ENCODE data around the gene MKNK1. TPM values are rescaled to one million over a fixed set of nuclear protein-coding genes. Genes with fewer than 3 reads are reported as not detected.

MKNK1 gene
- total and polyA plus RNA-seq, 4 donors = 29.4 to 83.5 (median 62.8) TPM

DNA sequence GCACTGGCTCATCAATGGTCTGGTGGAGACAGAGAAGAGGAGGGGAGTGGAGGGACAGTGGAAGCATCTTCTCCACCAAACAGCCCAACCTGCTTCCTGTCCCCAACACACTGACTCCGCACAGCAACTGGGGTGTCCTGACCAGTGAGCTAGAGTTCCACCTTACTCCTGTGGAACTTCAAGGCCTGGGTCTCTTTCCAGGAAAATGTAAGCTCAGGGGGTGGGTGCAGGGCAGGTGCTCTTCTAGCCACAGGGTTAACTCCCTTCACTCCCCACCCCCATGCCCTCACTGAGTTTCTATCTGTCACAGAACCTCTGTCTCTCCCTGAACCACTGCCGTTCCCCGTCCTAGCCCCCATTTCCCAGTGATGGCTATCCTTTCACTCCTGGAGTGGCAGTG, 11.7 kb upstream of the MKNK1 start:
- Histone ChIP-seq H3K4me3 (peak overlapping the region; percentile 84), H3K36me3 (ENCODE audit: control insufficient read depth in 4 of 4, insufficient read depth in 4 of 4, low read length in 4 of 4) (peaks cover 0 to 13% (median under 1%) of the 10 kb centered on the region in 4 donors), H3K4me1 (ENCODE audit: control insufficient read depth in 5 of 5, insufficient read depth in 5 of 5, low read length in 5 of 5) (peaks cover 0 to 39% (median 13%) of the 10 kb centered on the region in 5 donors), H3K9me3 (ENCODE audit: control insufficient read depth in 4 of 4, insufficient read depth in 3 of 4, low read length in 3 of 4) (no peaks in the 10 kb centered on the region), H3K9ac (ENCODE audit: insufficient read depth in 1 of 2, low read length in 2 of 2) (peak overlapping the region in 1 of 2 donors; percentile 39), H3K27ac (ENCODE audit: low read depth in 1 of 2, low read length in 1 of 2) (peak overlapping the region; percentile 65), H3K27me3 (ENCODE audit: control insufficient read depth in 3 of 3, insufficient read depth in 3 of 3, low read length in 2 of 3) (no peaks in the 10 kb centered on the region)
- no peak for DNase-seq
- no peak for ATAC-seq (ENCODE audit: insufficient read depth, low FRiP score)
- TF ChIP-seq, protein P1, sequence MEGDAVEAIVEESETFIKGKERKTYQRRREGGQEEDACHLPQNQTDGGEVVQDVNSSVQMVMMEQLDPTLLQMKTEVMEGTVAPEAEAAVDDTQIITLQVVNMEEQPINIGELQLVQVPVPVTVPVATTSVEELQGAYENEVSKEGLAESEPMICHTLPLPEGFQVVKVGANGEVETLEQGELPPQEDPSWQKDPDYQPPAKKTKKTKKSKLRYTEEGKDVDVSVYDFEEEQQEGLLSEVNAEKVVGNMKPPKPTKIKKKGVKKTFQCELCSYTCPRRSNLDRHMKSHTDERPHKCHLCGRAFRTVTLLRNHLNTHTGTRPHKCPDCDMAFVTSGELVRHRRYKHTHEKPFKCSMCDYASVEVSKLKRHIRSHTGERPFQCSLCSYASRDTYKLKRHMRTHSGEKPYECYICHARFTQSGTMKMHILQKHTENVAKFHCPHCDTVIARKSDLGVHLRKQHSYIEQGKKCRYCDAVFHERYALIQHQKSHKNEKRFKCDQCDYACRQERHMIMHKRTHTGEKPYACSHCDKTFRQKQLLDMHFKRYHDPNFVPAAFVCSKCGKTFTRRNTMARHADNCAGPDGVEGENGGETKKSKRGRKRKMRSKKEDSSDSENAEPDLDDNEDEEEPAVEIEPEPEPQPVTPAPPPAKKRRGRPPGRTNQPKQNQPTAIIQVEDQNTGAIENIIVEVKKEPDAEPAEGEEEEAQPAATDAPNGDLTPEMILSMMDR (IDR thresholded peaks at IDR 0.05; ENCODE audit: control extremely low read depth, extremely low read depth) = no peak
- WGBS, 2 donors = 52 to 65% methylated on average over 3 of the region's 3 CpGs

DNA sequence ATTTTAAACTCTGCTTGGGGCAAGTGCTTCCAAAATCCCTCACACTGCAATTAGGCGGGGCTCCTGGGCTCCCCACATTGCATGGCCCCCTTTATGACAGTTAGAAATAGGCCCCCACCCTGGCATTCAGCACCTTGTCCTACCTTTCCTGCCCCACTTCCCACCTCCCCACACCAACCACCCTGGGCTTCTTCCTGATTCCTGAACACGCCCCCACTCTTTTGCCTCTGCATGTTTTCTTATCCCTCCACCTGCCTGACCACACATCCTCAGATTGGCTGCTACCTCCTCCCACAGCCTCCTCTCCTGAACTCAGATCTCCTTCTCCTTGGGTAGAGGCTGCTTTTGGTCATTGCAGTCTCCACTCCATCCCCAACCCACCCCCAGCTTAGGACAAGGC, 11.0 kb upstream of the MKNK1 start:
- H3K27me3 ChIP-seq (ENCODE audit: control insufficient read depth in 3 of 3, insufficient read depth in 3 of 3, low read length in 2 of 3) = no peaks in the 10 kb centered on the region
- DNase-seq = no peak
- WGBS, 2 donors = 88 to 93% methylated on average over 2 of the region's 2 CpGs
- TF ChIP-seq, protein P1 (IDR thresholded peaks at IDR 0.05; ENCODE audit: control extremely low read depth, extremely low read depth) = no peak
- no peak overlapping the region for H3K9ac ChIP-seq (ENCODE audit: insufficient read depth in 1 of 2, low read length in 2 of 2)
- no peak for ATAC-seq (ENCODE audit: insufficient read depth, low FRiP score)
- H3K36me3 ChIP-seq (ENCODE audit: control insufficient read depth in 4 of 4, insufficient read depth in 4 of 4, low read length in 4 of 4) = peaks cover 0 to 13% (median 2%) of the 10 kb centered on the region in 4 donors
- H3K4me1 ChIP-seq (ENCODE audit: control insufficient read depth in 5 of 5, insufficient read depth in 5 of 5, low read length in 5 of 5) = peaks cover 0 to 39% (median 13%) of the 10 kb centered on the region in 5 donors
- no peaks in the 10 kb centered on the region for H3K9me3 ChIP-seq (ENCODE audit: control insufficient read depth in 4 of 4, insufficient read depth in 3 of 4, low read length in 3 of 4)
- H3K4me3 ChIP-seq = no peak overlapping the region
- no peak overlapping the region for H3K27ac ChIP-seq (ENCODE audit: low read depth in 1 of 2, low read length in 1 of 2)

DNA sequence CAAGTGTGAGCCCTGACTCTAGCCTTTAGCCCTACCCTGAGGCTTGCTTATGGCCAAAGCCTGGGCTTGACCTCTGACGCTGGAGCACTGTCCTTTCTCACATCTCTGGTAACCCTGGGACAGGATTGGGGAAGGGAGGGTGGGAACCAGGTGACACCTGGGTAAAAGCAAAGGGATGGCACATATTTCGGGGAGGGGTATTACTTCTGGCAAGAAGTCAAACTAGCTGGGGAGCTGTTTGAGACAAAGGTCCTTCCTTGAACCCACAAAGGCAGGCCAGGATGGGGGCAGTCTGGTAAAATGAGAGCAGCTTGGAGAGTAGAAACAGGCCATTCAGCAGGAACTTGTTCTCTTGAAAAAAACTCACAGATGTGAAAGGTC, 10.5 kb upstream of the MKNK1 start:
- peaks cover 0 to 17% (median 4%) of the 10 kb centered on the region in 4 donors for H3K36me3 ChIP-seq (ENCODE audit: control insufficient read depth in 4 of 4, insufficient read depth in 4 of 4, low read length in 4 of 4)
- DNase-seq = no peak
- no peak for ATAC-seq (ENCODE audit: insufficient read depth, low FRiP score)
- no peak overlapping the region for H3K4me3 ChIP-seq
- 83 to 87% methylated on average over 2 of the region's 2 CpGs for WGBS, 2 donors
- H3K27me3 ChIP-seq (ENCODE audit: control insufficient read depth in 3 of 3, insufficient read depth in 3 of 3, low read length in 2 of 3) = no peaks in the 10 kb centered on the region
- H3K9me3 ChIP-seq (ENCODE audit: control insufficient read depth in 4 of 4, insufficient read depth in 3 of 4, low read length in 3 of 4) = no peaks in the 10 kb centered on the region
- H3K27ac ChIP-seq (ENCODE audit: low read depth in 1 of 2, low read length in 1 of 2) = peak overlapping the region in 1 of 2 donors; percentile 43
- H3K4me1 ChIP-seq (ENCODE audit: control insufficient read depth in 5 of 5, insufficient read depth in 5 of 5, low read length in 5 of 5) = peaks cover 0 to 39% (median 13%) of the 10 kb centered on the region in 5 donors
- TF ChIP-seq, protein P1 (IDR thresholded peaks at IDR 0.05; ENCODE audit: control extremely low read depth, extremely low read depth) = no peak
- H3K9ac ChIP-seq (ENCODE audit: insufficient read depth in 1 of 2, low read length in 2 of 2) = no peak overlapping the region
